Nephron progenitor cell (in vitro differentiated cells): ENCODE results near the gene TIAM2.

ENCODE experiments used
- DNase-seq: peaks from one replicate; pipeline ENCODE4 v3.0.0; 2021
- H3K27ac Mint-ChIP-seq: 2 replicates; pipeline ENCODE4 v1.8.0; 2021; ENCODE audit warnings: mild to moderate bottlenecking, moderate library complexity, mixed read lengths
- H3K27me3 Mint-ChIP-seq: 2 replicates; pipeline ENCODE4 v1.8.0; 2021; ENCODE audit warnings: mild to moderate bottlenecking, low read depth, mixed read lengths; ENCODE audit not compliant: poor library complexity
- H3K36me3 Mint-ChIP-seq: 2 replicates; pipeline ENCODE4 v1.8.0; 2021; ENCODE audit warnings: low read depth, mixed read lengths
- H3K4me1 Mint-ChIP-seq: 2 replicates; pipeline ENCODE4 v1.8.0; 2021; ENCODE audit warnings: mixed read lengths
- H3K4me3 Mint-ChIP-seq: 2 replicates; pipeline ENCODE4 v1.8.0; 2021; ENCODE audit warnings: mild to moderate bottlenecking, moderate library complexity, mixed read lengths
- H3K9me3 Mint-ChIP-seq: 2 replicates; pipeline ENCODE4 v1.8.0; 2021; ENCODE audit warnings: mild to moderate bottlenecking, moderate library complexity, mixed read lengths
- CTCF ChIP-seq: fragments of 200-600 bp; sonication (generic); IDR thresholded peaks from 2 replicates; pipeline ENCODE4 v1.5.0; 2021; ENCODE audit warnings: antibody characterized with exemption

Gene TIAM2

GRCh38 chr6:155292711-155293110, 297.6 kb downstream of the TIAM2 start:
- H3K9me3 Mint-ChIP-seq: no peaks in the 10 kb centered on the region
- TF ChIP-seq CTCF: no peak

GRCh38 chr6:155297669-155298068, 302.6 kb downstream of the TIAM2 start:
- H3K4me3 Mint-ChIP-seq: no peak overlapping the region
- H3K36me3 Mint-ChIP-seq: peaks cover 67% of the 10 kb centered on the region
- H3K9me3 Mint-ChIP-seq: no peaks in the 10 kb centered on the region
- H3K4me1 Mint-ChIP-seq: no peaks in the 10 kb centered on the region
- no peaks in the 10 kb centered on the region for H3K27me3 Mint-ChIP-seq
- TF ChIP-seq CTCF: no peak
- no peak for DNase-seq
- H3K27ac Mint-ChIP-seq: peak overlapping the region; percentile 8

More at GRCh38 chr6:155292711-155293110, 297.6 kb downstream of the TIAM2 start:
- Mint-ChIP-seq H3K27me3 (peaks cover 3% of the 10 kb centered on the region), H3K27ac (no peak overlapping the region), H3K4me3 (no peak overlapping the region), H3K36me3 (peaks cover 78% of the 10 kb centered on the region), H3K4me1 (peaks cover 6% of the 10 kb centered on the region)
- DNase-seq: no peak

- Mint-ChIP-seq H3K36me3 (peaks cover 61% of the 10 kb centered on the region), H3K9me3 (no peaks in the 10 kb centered on the region), H3K4me1 (no peaks in the 10 kb centered on the region), H3K4me3 (no peak overlapping the region), H3K27me3 (no peaks in the 10 kb centered on the region), H3K27ac (no peak overlapping the region)
- no peak for TF ChIP-seq CTCF
- no peak for DNase-seq
Observed at GRCh38 chr6:155301867-155302266, 306.8 kb downstream of the TIAM2 start.

- DNase-seq: no peak
- H3K9me3 Mint-ChIP-seq: no peaks in the 10 kb centered on the region
- H3K4me1 Mint-ChIP-seq: peaks cover 5% of the 10 kb centered on the region
- no peak for TF ChIP-seq CTCF
- H3K27ac Mint-ChIP-seq: no peak overlapping the region
- H3K27me3 Mint-ChIP-seq: no peaks in the 10 kb centered on the region
- no peak overlapping the region for H3K4me3 Mint-ChIP-seq
- H3K36me3 Mint-ChIP-seq: peaks cover 67% of the 10 kb centered on the region
Observed at GRCh38 chr6:155303361-155303870, 308.3 kb downstream of the TIAM2 start.

GRCh38 chr6:155306958-155307357, 311.8 kb downstream of the TIAM2 start:
- no peak for DNase-seq
- Mint-ChIP-seq H3K27ac (peak overlapping the region; percentile 82), H3K27me3 (no peaks in the 10 kb centered on the region), H3K9me3 (no peaks in the 10 kb centered on the region), H3K36me3 (peaks cover 79% of the 10 kb centered on the region), H3K4me1 (peaks cover 5% of the 10 kb centered on the region), H3K4me3 (no peak overlapping the region)
- no peak for TF ChIP-seq CTCF
